ENCODE measurements around the gene CGNL1. TPM values are rescaled to one million over a fixed set of nuclear protein-coding genes. Genes with fewer than 3 reads are reported as not detected.

Gene CGNL1
- 7.8 TPM for polyA plus RNA-seq
- long read RNA-seq, donor 1 = 0 reads
- long read RNA-seq, donor 2, partial matches to known transcripts = 5 of 5 reads
- long read RNA-seq, donor 2, other reads (novel, unspliced or antisense) = 0 of 5 reads
- long read RNA-seq, donor 3 = 0 reads
- long read RNA-seq, donor 4 = 0 reads
- long read RNA-seq, donor 5 = 0 reads
- long read RNA-seq, donor 6 = 0 reads
- long read RNA-seq, donor 7 = 0 reads
- long read RNA-seq, donor 8 = 0 reads
- long read RNA-seq, donor 9 = 0 reads
- long read RNA-seq, donor 10, partial matches to known transcripts = 5 of 5 reads
- long read RNA-seq, donor 10, other reads (novel, unspliced or antisense) = 0 of 5 reads
- long read RNA-seq, donor 11, full-length matches to known transcripts = 1 of 1 reads
- long read RNA-seq, donor 11, partial matches to known transcripts = 0 of 1 reads
- long read RNA-seq, donor 11, other reads (novel, unspliced or antisense) = 0 of 1 reads

GRCh38 chr15:57375827-57376695, at the start of gene CGNL1:
Gene CGNL1 (plus strand): TSS chr15:57376505. CDS start chr15:57438000, 61,495 bp downstream.
- peaks cover 9% of the 10 kb centered on the region for H3K4me1 ChIP-seq (ENCODE audit: control insufficient read depth, insufficient read depth, low read length)
- H3K27me3 ChIP-seq (ENCODE audit: control insufficient read depth, insufficient read depth, low read length) = peaks cover 12% of the 10 kb centered on the region
- peak in 1 of 2 donors; percentile 32 for DNase-seq
- no peaks in the 10 kb centered on the region for H3K9me3 ChIP-seq (ENCODE audit: control insufficient read depth, low read depth, low read length)
- no peaks in the 10 kb centered on the region for H3K36me3 ChIP-seq (ENCODE audit: control insufficient read depth, insufficient read depth, low read length)
- 40% methylated on average over 5 of the region's 76 CpGs for WGBS (ENCODE audit: insufficient coverage, low lambda C conversion rate)
- H3K27ac ChIP-seq (ENCODE audit: low read length) = no peak within 1 kb of the TSS
- H3K4me3 ChIP-seq (ENCODE audit: low read length) = peak within 1 kb of the TSS; percentile 45

GRCh38 chr15:57327985-57328471, 48.3 kb upstream of the CGNL1 start:
- Histone ChIP-seq H3K36me3 (ENCODE audit: control insufficient read depth, insufficient read depth, low read length) (no peaks in the 10 kb centered on the region), H3K4me1 (ENCODE audit: control insufficient read depth, insufficient read depth, low read length) (peaks cover 38% of the 10 kb centered on the region), H3K4me3 (ENCODE audit: low read length) (no peak overlapping the region), H3K27me3 (ENCODE audit: control insufficient read depth, insufficient read depth, low read length) (no peaks in the 10 kb centered on the region), H3K27ac (ENCODE audit: low read length) (peak overlapping the region; percentile 81), H3K9me3 (ENCODE audit: control insufficient read depth, low read depth, low read length) (no peaks in the 10 kb centered on the region)
- no peak for DNase-seq
- WGBS (ENCODE audit: insufficient coverage, low lambda C conversion rate) = no CpG with 5 or more reads among the region's 11 CpGs

GRCh38 chr15:57328479-57328878, 47.8 kb upstream of the CGNL1 start:
- 100% methylated on average over 1 of the region's 8 CpGs for WGBS (ENCODE audit: insufficient coverage, low lambda C conversion rate)
- Histone ChIP-seq H3K27ac (ENCODE audit: low read length) (no peak overlapping the region), H3K9me3 (ENCODE audit: control insufficient read depth, low read depth, low read length) (no peaks in the 10 kb centered on the region), H3K4me3 (ENCODE audit: low read length) (no peak overlapping the region), H3K36me3 (ENCODE audit: control insufficient read depth, insufficient read depth, low read length) (no peaks in the 10 kb centered on the region), H3K27me3 (ENCODE audit: control insufficient read depth, insufficient read depth, low read length) (no peaks in the 10 kb centered on the region), H3K4me1 (ENCODE audit: control insufficient read depth, insufficient read depth, low read length) (peaks cover 34% of the 10 kb centered on the region)
- DNase-seq = no peak

GRCh38 chr15:57328897-57329296, 47.4 kb upstream of the CGNL1 start:
- DNase-seq = no peak
- no CpG with 5 or more reads among the region's 5 CpGs for WGBS (ENCODE audit: insufficient coverage, low lambda C conversion rate)
- H3K9me3 ChIP-seq (ENCODE audit: control insufficient read depth, low read depth, low read length) = no peaks in the 10 kb centered on the region
- H3K36me3 ChIP-seq (ENCODE audit: control insufficient read depth, insufficient read depth, low read length) = no peaks in the 10 kb centered on the region
- no peak overlapping the region for H3K27ac ChIP-seq (ENCODE audit: low read length)
- H3K4me3 ChIP-seq (ENCODE audit: low read length) = no peak overlapping the region
- no peaks in the 10 kb centered on the region for H3K27me3 ChIP-seq (ENCODE audit: control insufficient read depth, insufficient read depth, low read length)
- H3K4me1 ChIP-seq (ENCODE audit: control insufficient read depth, insufficient read depth, low read length) = peaks cover 33% of the 10 kb centered on the region

- Histone ChIP-seq H3K36me3 (ENCODE audit: control insufficient read depth, insufficient read depth, low read length) (no peaks in the 10 kb centered on the region), H3K27ac (ENCODE audit: low read length) (no peak overlapping the region), H3K4me3 (ENCODE audit: low read length) (no peak overlapping the region), H3K4me1 (ENCODE audit: control insufficient read depth, insufficient read depth, low read length) (peaks cover 40% of the 10 kb centered on the region), H3K27me3 (ENCODE audit: control insufficient read depth, insufficient read depth, low read length) (no peaks in the 10 kb centered on the region), H3K9me3 (ENCODE audit: control insufficient read depth, low read depth, low read length) (no peaks in the 10 kb centered on the region)
- no peak for DNase-seq
- no CpG with 5 or more reads among the region's 13 CpGs for WGBS (ENCODE audit: insufficient coverage, low lambda C conversion rate)
These were observed 46.5 kb upstream of the CGNL1 start for GRCh38 chr15:57329582-57330367.

GRCh38 chr15:57330619-57331340, 45.5 kb upstream of the CGNL1 start:
- Histone ChIP-seq H3K27me3 (ENCODE audit: control insufficient read depth, insufficient read depth, low read length) (no peaks in the 10 kb centered on the region), H3K27ac (ENCODE audit: low read length) (no peak overlapping the region), H3K4me1 (ENCODE audit: control insufficient read depth, insufficient read depth, low read length) (peaks cover 42% of the 10 kb centered on the region), H3K36me3 (ENCODE audit: control insufficient read depth, insufficient read depth, low read length) (no peaks in the 10 kb centered on the region), H3K4me3 (ENCODE audit: low read length) (no peak overlapping the region), H3K9me3 (ENCODE audit: control insufficient read depth, low read depth, low read length) (no peaks in the 10 kb centered on the region)
- DNase-seq = no peak
- WGBS (ENCODE audit: insufficient coverage, low lambda C conversion rate) = 89% methylated on average over 8 of the region's 14 CpGs

- Histone ChIP-seq H3K9me3 (ENCODE audit: control insufficient read depth, low read depth, low read length) (no peaks in the 10 kb centered on the region), H3K4me1 (ENCODE audit: control insufficient read depth, insufficient read depth, low read length) (peaks cover 30% of the 10 kb centered on the region), H3K27me3 (ENCODE audit: control insufficient read depth, insufficient read depth, low read length) (no peaks in the 10 kb centered on the region), H3K4me3 (ENCODE audit: low read length) (no peak overlapping the region), H3K36me3 (ENCODE audit: control insufficient read depth, insufficient read depth, low read length) (no peaks in the 10 kb centered on the region), H3K27ac (ENCODE audit: low read length) (no peak overlapping the region)
- no CpG with 5 or more reads among the region's 8 CpGs for WGBS (ENCODE audit: insufficient coverage, low lambda C conversion rate)
- no peak for DNase-seq
These were observed 44.0 kb upstream of the CGNL1 start for GRCh38 chr15:57332326-57332725.

GRCh38 chr15:57333487-57333886, 42.8 kb upstream of the CGNL1 start:
- Histone ChIP-seq H3K27me3 (ENCODE audit: control insufficient read depth, insufficient read depth, low read length) (no peaks in the 10 kb centered on the region), H3K4me3 (ENCODE audit: low read length) (no peak overlapping the region), H3K36me3 (ENCODE audit: control insufficient read depth, insufficient read depth, low read length) (no peaks in the 10 kb centered on the region), H3K9me3 (ENCODE audit: control insufficient read depth, low read depth, low read length) (no peaks in the 10 kb centered on the region), H3K4me1 (ENCODE audit: control insufficient read depth, insufficient read depth, low read length) (peaks cover 20% of the 10 kb centered on the region), H3K27ac (ENCODE audit: low read length) (no peak overlapping the region)
- no peak for DNase-seq
- WGBS (ENCODE audit: insufficient coverage, low lambda C conversion rate) = 83% methylated on average over 1 of the region's 4 CpGs

- Histone ChIP-seq H3K4me3 (ENCODE audit: low read length) (no peak overlapping the region), H3K27ac (ENCODE audit: low read length) (no peak overlapping the region), H3K36me3 (ENCODE audit: control insufficient read depth, insufficient read depth, low read length) (no peaks in the 10 kb centered on the region), H3K9me3 (ENCODE audit: control insufficient read depth, low read depth, low read length) (no peaks in the 10 kb centered on the region), H3K27me3 (ENCODE audit: control insufficient read depth, insufficient read depth, low read length) (no peaks in the 10 kb centered on the region), H3K4me1 (ENCODE audit: control insufficient read depth, insufficient read depth, low read length) (peaks cover 20% of the 10 kb centered on the region)
- WGBS (ENCODE audit: insufficient coverage, low lambda C conversion rate) = no CpG with 5 or more reads among the region's 12 CpGs
- peak in 1 of 2 donors; percentile 70 for DNase-seq
These were observed 42.0 kb upstream of the CGNL1 start for GRCh38 chr15:57334257-57334656.
